Measurements from ENCODE around the gene CDCP2.

Gene CDCP2

DNA sequence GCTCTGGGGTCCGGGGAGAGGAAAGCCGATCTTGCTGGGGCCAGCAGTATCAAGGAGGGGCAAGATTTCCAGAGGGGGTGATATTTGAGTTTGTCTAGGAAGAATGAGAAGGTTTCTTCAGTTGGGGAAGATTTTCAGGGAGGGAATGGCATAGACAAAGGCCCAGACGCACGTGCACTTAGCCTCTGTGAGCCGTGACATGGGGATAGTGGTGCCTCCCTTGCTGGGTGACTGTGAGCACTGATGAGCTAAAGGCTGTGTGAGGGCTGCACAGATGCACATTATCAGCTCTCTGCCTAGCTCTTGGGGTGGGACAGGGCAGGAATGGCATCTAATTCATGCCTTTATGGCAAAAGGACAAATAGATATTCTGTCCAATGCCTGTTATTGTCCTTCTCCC lies 1.8 kb downstream of the CDCP2 start:
- no peak overlapping the region for H3K27ac ChIP-seq (ENCODE audit: low read length)
- H3K4me3 ChIP-seq (ENCODE audit: low read length), result no peak overlapping the region
- H3K9ac ChIP-seq (ENCODE audit: low read depth, low read length), result no peak overlapping the region
- peaks cover 11% of the 10 kb centered on the region for H3K4me1 ChIP-seq (ENCODE audit: insufficient read depth, low read length)
- no peaks in the 10 kb centered on the region for H3K27me3 ChIP-seq (ENCODE audit: insufficient read depth, low read length)
- no peaks in the 10 kb centered on the region for H3K9me3 ChIP-seq (ENCODE audit: insufficient read depth, low read depth, low read length)
- no peaks in the 10 kb centered on the region for H3K36me3 ChIP-seq (ENCODE audit: insufficient read depth, low read depth, low read length)

DNA sequence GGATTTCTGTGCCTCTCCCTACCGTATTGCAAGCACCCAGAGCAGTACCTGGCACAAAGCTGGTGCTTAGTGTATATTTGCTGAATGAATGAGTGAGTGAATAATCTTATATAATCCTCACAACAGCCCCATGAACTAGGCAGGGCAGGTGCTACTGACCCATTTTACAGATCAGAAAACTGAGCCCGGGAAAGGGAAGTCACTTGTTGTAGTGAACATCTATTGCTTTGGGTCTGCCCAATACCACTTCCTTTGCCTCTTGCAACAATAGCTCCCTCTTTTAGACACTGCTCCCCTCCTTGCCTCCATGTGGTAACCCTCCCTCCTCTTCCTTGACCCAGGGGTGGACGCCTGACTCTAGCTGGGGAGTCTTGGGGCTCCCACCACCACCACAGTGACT lies 3.1 kb downstream of the CDCP2 start:
- H3K9me3 ChIP-seq (ENCODE audit: insufficient read depth, low read depth, low read length), result no peaks in the 10 kb centered on the region
- no peak overlapping the region for H3K27ac ChIP-seq (ENCODE audit: low read length)
- H3K9ac ChIP-seq (ENCODE audit: low read depth, low read length), result no peak overlapping the region
- peaks cover 11% of the 10 kb centered on the region for H3K4me1 ChIP-seq (ENCODE audit: insufficient read depth, low read length)
- H3K27me3 ChIP-seq (ENCODE audit: insufficient read depth, low read length), result no peaks in the 10 kb centered on the region
- no peak overlapping the region for H3K4me3 ChIP-seq (ENCODE audit: low read length)
- no peaks in the 10 kb centered on the region for H3K36me3 ChIP-seq (ENCODE audit: insufficient read depth, low read depth, low read length)

DNA sequence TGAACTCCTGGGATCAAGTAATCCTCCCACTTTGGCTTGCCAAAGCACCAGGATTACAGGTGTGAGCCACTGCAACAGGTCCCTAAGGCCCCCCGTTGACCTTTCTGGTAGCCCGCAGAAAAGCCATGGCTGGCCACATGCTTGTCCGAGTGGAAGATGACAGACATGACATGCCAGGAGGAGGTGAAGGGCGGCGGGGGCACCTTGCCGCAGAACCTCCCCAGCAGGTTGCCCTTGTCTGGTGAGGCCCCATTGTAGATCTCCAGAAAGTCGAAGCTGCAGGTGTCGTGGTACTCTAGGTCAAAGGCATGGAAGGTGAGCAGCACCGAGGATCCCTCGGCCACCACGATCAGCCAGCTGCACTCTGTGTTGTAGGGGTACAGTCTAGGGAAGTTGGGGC lies 8.4 kb downstream of the CDCP2 start:
- no peak overlapping the region for H3K4me3 ChIP-seq (ENCODE audit: low read length)
- no peaks in the 10 kb centered on the region for H3K27me3 ChIP-seq (ENCODE audit: insufficient read depth, low read length)
- H3K4me1 ChIP-seq (ENCODE audit: insufficient read depth, low read length), result no peaks in the 10 kb centered on the region
- no peak overlapping the region for H3K27ac ChIP-seq (ENCODE audit: low read length)
- no peak overlapping the region for H3K9ac ChIP-seq (ENCODE audit: low read depth, low read length)
- no peaks in the 10 kb centered on the region for H3K9me3 ChIP-seq (ENCODE audit: insufficient read depth, low read depth, low read length)
- no peaks in the 10 kb centered on the region for H3K36me3 ChIP-seq (ENCODE audit: insufficient read depth, low read depth, low read length)

DNA sequence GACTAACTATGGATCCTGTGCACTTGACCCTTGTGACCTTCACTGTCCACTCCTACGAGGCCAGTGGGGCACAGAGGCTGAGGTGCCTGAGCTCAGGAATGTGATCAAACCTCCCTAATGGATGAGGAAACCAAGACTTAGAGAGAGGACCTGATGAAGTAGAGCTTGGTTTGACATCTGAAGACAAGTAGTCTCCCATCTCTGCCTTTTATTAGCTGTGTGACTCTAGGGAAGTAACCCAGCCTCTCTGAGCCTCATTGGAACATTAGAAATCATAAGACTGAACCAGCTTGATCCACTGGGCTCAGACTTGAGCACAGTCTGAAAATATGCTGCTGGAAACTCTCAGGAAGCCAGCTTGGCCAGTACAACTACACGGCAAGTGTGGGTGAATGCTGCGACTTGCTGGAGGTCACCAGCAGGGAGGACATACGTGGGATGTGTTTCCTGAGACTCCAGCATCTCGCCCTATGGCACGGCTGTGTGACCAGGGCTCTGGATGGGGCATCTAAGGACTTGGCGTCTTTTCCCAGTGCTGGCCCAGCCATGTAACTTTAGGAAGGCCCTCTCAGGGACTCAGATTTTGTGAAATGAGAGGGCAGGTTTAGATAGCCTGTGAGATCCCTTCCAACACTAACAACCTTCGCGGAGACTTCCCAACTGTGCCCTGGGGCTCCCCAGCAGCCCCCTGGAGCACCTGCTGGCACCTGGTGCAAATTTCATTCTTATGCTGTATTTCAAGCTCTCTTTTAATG lies 10.5 kb downstream of the CDCP2 start:
- no peak overlapping the region for H3K4me3 ChIP-seq (ENCODE audit: low read length)
- no peak overlapping the region for H3K27ac ChIP-seq (ENCODE audit: low read length)
- peaks cover under 1% of the 10 kb centered on the region for H3K4me1 ChIP-seq (ENCODE audit: insufficient read depth, low read length)
- H3K9me3 ChIP-seq (ENCODE audit: insufficient read depth, low read depth, low read length), result no peaks in the 10 kb centered on the region
- no peaks in the 10 kb centered on the region for H3K27me3 ChIP-seq (ENCODE audit: insufficient read depth, low read length)
- H3K9ac ChIP-seq (ENCODE audit: low read depth, low read length), result no peak overlapping the region
- H3K36me3 ChIP-seq (ENCODE audit: insufficient read depth, low read depth, low read length), result no peaks in the 10 kb centered on the region

DNA sequence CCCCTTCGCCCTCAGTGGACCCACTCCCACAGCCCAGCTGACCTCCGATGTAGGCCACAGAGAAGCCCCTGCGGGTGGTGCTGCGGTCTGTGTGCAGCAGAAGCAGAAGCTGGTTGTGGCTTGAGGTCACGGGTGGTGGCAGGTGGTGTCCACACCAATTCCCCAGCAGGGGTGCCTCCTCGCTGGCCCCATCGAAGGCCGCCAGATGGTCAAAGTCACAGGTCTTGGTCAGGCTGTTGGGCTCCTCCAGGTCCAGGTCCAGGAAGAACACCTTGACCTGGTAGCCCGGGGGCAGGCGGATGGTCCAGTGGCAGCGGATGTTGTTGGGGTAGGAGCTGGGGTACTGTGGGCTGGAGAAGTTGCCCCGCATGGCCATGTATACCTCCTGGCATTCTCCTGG lies 13.1 kb downstream of the CDCP2 start:
- Histone ChIP-seq H3K9me3 (ENCODE audit: insufficient read depth, low read depth, low read length) (no peaks in the 10 kb centered on the region), H3K4me3 (ENCODE audit: low read length) (no peak overlapping the region), H3K4me1 (ENCODE audit: insufficient read depth, low read length) (peaks cover 22% of the 10 kb centered on the region), H3K9ac (ENCODE audit: low read depth, low read length) (no peak overlapping the region), H3K36me3 (ENCODE audit: insufficient read depth, low read depth, low read length) (no peaks in the 10 kb centered on the region), H3K27me3 (ENCODE audit: insufficient read depth, low read length) (no peaks in the 10 kb centered on the region), H3K27ac (ENCODE audit: low read length) (no peak overlapping the region)

DNA sequence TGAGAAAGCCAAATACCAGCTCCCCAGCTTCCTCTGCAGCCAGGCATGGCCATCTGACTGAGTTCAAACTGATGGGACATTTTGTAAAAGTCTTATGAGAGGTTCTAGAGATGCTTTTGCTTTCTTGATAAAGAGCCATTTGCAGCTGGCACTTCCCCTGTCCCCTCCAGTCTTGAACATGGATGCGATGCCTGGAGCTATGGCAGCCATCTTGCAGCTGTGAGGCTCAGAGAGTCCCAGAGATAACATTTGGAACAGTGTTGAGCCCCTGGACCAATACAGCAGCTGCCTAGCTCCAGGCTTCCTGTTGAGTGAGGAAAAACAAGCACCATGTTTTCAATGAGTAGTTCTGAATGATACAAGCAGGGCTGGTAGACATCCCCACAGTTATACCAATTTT lies 13.8 kb downstream of the CDCP2 start:
- H3K9me3 ChIP-seq (ENCODE audit: insufficient read depth, low read depth, low read length), result no peaks in the 10 kb centered on the region
- H3K4me1 ChIP-seq (ENCODE audit: insufficient read depth, low read length), result peaks cover 22% of the 10 kb centered on the region

DNA sequence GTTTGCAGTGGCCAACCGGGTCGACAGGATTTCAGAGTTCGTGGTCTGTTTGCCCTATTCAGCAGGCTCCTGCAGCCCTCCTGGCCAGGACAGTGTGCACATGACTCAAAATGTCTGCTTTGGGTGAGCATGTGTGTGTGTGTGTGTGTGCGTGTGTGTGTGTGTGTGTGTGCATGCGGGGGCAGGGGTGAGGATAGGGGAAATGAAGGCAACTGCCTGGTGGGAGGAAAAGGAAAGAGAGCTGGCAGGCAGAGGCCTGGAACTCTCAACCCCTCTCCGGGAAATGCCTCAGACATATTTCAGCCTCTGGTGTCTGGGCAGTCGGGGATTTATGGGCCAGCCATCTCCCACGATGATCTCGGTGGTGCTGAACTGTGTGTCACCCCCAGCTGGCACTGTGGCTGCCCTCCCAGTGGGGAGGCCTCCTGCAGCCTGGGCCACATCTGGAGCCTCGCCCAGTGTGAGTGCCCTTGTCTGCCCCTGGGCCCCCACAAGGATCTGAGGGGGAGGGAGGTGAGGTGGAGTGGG lies 15.2 kb downstream of the CDCP2 start:
- Histone ChIP-seq H3K27ac (ENCODE audit: low read length) (no peak overlapping the region), H3K36me3 (ENCODE audit: insufficient read depth, low read depth, low read length) (no peaks in the 10 kb centered on the region), H3K9me3 (ENCODE audit: insufficient read depth, low read depth, low read length) (no peaks in the 10 kb centered on the region), H3K4me3 (ENCODE audit: low read length) (no peak overlapping the region), H3K27me3 (ENCODE audit: insufficient read depth, low read length) (no peaks in the 10 kb centered on the region), H3K9ac (ENCODE audit: low read depth, low read length) (no peak overlapping the region), H3K4me1 (ENCODE audit: insufficient read depth, low read length) (peaks cover 22% of the 10 kb centered on the region)

More for the DNA sequence above, 13.8 kb downstream of the CDCP2 start:
- no peaks in the 10 kb centered on the region for H3K36me3 ChIP-seq (ENCODE audit: insufficient read depth, low read depth, low read length)
- no peak overlapping the region for H3K27ac ChIP-seq (ENCODE audit: low read length)
- no peak overlapping the region for H3K9ac ChIP-seq (ENCODE audit: low read depth, low read length)
- H3K4me3 ChIP-seq (ENCODE audit: low read length), result no peak overlapping the region
- no peaks in the 10 kb centered on the region for H3K27me3 ChIP-seq (ENCODE audit: insufficient read depth, low read length)

DNA sequence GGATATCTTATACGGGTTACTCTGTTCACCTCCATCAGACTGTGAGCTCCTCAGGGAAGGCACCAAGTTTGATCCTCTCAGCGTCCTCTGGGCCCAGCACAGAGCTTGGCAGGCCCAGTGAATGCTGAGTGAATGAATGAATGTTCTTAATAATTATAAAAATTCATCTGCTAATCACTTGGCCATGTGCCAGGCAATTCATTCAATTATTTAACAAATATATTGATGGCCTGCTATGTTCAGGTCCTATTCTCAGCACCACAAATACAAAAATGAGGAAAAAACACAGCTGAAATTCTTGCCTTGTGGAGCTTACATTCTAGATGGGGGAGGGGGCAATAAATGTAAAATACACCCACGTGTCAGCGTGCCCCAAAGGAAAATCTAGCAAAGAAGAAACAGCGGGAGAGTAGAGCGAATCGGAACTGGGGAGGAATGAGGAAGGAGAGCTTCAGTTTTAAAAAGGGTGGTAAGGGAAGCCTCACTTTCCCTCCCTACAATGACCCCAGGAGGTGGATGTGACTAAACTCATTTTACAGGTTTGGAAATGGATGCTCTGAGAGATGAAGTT lies 15.8 kb downstream of the CDCP2 start:
- Histone ChIP-seq H3K36me3 (ENCODE audit: insufficient read depth, low read depth, low read length) (no peaks in the 10 kb centered on the region), H3K9me3 (ENCODE audit: insufficient read depth, low read depth, low read length) (no peaks in the 10 kb centered on the region), H3K27ac (ENCODE audit: low read length) (no peak overlapping the region), H3K9ac (ENCODE audit: low read depth, low read length) (no peak overlapping the region; the same call in 1 of the 2 replicates), H3K27me3 (ENCODE audit: insufficient read depth, low read length) (no peaks in the 10 kb centered on the region), H3K4me3 (ENCODE audit: low read length) (no peak overlapping the region), H3K4me1 (ENCODE audit: insufficient read depth, low read length) (peaks cover 22% of the 10 kb centered on the region)

DNA sequence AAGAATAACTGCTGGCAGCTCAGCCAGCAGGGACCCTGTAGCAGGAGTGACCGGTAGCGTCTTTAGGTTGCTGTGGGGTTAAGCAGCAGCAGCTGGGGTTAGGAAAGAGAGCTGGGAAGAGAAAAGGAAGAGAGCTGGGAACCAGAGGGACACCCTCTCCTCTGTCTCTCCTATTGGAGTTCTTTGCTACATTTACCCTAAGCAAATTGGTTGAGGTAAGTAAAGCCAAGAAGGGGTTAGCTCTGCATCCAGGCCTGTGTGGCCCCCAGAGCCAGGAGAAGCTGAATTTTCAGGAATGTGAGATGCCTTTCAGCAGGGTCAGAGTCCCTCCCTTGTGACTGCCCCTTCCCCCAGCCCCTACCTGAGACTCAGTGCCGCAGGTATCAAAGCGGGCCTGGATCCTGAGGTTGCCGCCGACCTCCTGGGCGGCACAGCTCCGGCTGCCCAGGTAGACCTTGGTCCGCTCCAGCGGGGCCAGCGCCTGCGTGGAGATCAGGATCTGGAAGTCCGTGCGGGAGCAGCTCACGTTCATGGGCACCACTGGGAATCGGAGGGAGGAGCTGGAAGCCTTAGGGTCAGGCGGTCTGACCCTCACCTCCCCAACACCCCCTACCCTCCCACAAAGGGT lies 16.4 kb downstream of the CDCP2 start:
- Histone ChIP-seq H3K4me3 (ENCODE audit: low read length) (0 out of 2 replicates have a peak overlapping the region, but pooled peaks have one; percentile 21), H3K4me1 (ENCODE audit: insufficient read depth, low read length) (peaks cover 22% of the 10 kb centered on the region), H3K36me3 (ENCODE audit: insufficient read depth, low read depth, low read length) (no peaks in the 10 kb centered on the region), H3K27ac (ENCODE audit: low read length) (no peak overlapping the region), H3K9ac (ENCODE audit: low read depth, low read length) (peak overlapping the region; percentile 50; the same call in 1 of the 2 replicates), H3K9me3 (ENCODE audit: insufficient read depth, low read depth, low read length) (no peaks in the 10 kb centered on the region), H3K27me3 (ENCODE audit: insufficient read depth, low read length) (no peaks in the 10 kb centered on the region)

DNA sequence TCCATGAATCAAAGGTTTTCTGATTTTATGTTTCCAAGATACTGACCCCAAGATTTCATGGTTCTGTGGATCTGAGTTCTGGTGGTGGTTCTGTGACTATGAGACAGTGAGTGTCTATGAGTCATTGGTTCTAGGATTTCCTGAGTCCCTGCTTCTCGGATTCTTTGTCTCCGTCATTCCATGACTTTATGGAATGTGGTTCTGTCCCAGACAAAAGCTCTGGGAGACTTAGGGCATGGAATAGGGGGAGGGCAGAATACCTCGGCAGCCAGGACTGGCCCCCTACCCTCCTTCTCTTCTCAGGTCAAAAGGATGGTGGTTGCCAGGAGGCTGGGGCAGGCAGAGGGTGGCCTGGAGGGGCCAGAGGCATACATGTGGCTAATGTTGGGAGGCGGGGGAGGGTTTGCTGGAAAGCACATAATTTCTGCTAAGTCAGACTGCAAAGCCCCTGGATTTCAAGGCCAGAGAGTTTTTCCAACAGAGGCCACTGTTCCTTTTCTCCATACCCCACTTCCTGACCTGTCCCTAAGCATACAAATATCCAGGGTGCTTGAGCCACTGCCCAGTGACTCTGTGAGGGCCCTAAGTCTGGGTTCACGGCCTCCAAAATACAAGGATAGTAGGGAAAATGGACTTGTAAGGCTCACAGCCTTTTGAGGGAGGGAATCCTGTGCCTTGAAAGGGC lies 17.2 kb downstream of the CDCP2 start:
- H3K27ac ChIP-seq (ENCODE audit: low read length), result no peak overlapping the region

DNA sequence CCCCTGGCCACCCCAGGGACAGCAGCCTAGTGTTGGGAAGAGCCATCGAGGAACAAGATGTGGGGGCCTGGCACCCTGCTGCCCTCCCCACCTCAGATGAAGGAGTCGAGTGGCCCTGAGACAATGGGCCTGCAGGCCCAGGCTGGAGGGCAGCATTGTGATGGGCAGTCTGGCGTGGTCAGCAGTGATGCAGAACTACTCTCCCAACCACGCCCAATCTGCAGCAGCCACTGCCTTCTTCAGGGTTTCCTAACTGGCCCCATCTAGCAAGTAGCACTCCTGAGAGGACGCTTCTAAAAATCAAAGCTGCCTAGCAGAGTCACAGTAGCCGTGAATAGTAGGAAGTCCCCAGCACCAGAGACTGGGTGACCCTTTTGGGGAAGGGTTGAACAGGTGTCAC lies 18.5 kb downstream of the CDCP2 start:
- Histone ChIP-seq H3K36me3 (ENCODE audit: insufficient read depth, low read depth, low read length) (no peaks in the 10 kb centered on the region), H3K9me3 (ENCODE audit: insufficient read depth, low read depth, low read length) (no peaks in the 10 kb centered on the region), H3K4me3 (ENCODE audit: low read length) (no peak overlapping the region), H3K27ac (ENCODE audit: low read length) (no peak overlapping the region), H3K27me3 (ENCODE audit: insufficient read depth, low read length) (no peaks in the 10 kb centered on the region), H3K4me1 (ENCODE audit: insufficient read depth, low read length) (peaks cover 22% of the 10 kb centered on the region), H3K9ac (ENCODE audit: low read depth, low read length) (no peak overlapping the region)

More for the DNA sequence above, 17.2 kb downstream of the CDCP2 start:
- peak overlapping the region; percentile 50; the same call in 1 of the 2 replicates for H3K9ac ChIP-seq (ENCODE audit: low read depth, low read length)
- H3K9me3 ChIP-seq (ENCODE audit: insufficient read depth, low read depth, low read length), result no peaks in the 10 kb centered on the region
- peaks cover 22% of the 10 kb centered on the region for H3K4me1 ChIP-seq (ENCODE audit: insufficient read depth, low read length)
- H3K4me3 ChIP-seq (ENCODE audit: low read length), result 0 out of 2 replicates have a peak overlapping the region, but pooled peaks have one; percentile 21
- H3K27me3 ChIP-seq (ENCODE audit: insufficient read depth, low read length), result no peaks in the 10 kb centered on the region
- no peaks in the 10 kb centered on the region for H3K36me3 ChIP-seq (ENCODE audit: insufficient read depth, low read depth, low read length)

Measured in iPS-20b (cell line).